Head of caudate nucleus (tissue), 42 donors: ENCODE measurements around the gene YIF1B.

Experiments used
- DNase-seq, 42 donors: peaks; one replicate each; pipeline versions ENCODE4 v3.0.0 to v3.0.0-alpha.2; 2020 to 2021; ENCODE audit warnings: mixed read lengths in 7 of 42
- intact Hi-C: fragments of 100-400 bp; cut with DNase I; formaldehyde crosslinking; loops from one replicate; pipeline ENCODE4 v1.15.0; 2022

Gene YIF1B

GRCh38 chr19:38284422-38284821 is 31.3 kb downstream of the YIF1B start:
- intact Hi-C loops, result no loop called here
- peak in 9 of 42 donors; percentile 9 to 48 (median 27) for DNase-seq

- intact Hi-C loops, result no loop called here
- DNase-seq, result no peak
Observed at GRCh38 chr19:38283271-38283670, 32.5 kb downstream of the YIF1B start.

- intact Hi-C loops, result no loop called here
- peak in 1 of 42 donors; percentile 21 for DNase-seq
Observed at GRCh38 chr19:38281811-38282566, 33.8 kb downstream of the YIF1B start.

GRCh38 chr19:38280030-38280921 is 35.5 kb downstream of the YIF1B start:
- DNase-seq, result no peak

GRCh38 chr19:38278751-38279150 is 37.0 kb downstream of the YIF1B start:
- DNase-seq, result no peak
- intact Hi-C loops, result no loop called here

More at GRCh38 chr19:38280030-38280921, 35.5 kb downstream of the YIF1B start:
- intact Hi-C loops, result no loop called here

- DNase-seq, result no peak
- intact Hi-C loops, result no loop called here
Observed at GRCh38 chr19:38277969-38278680, 37.6 kb downstream of the YIF1B start.

- DNase-seq, result no peak
- intact Hi-C loops, result no loop called here
Observed at GRCh38 chr19:38277549-38277948, 38.2 kb downstream of the YIF1B start.

- DNase-seq, result no peak
- intact Hi-C loops, result no loop called here
Observed at GRCh38 chr19:38276942-38277517, 38.7 kb downstream of the YIF1B start.

GRCh38 chr19:38274739-38275138 is 41.0 kb downstream of the YIF1B start:
- intact Hi-C loops, result no loop called here
- DNase-seq, result peak; percentile 47 to 88 (median 76)

GRCh38 chr19:38273499-38273898 is 42.2 kb downstream of the YIF1B start:
- intact Hi-C loops, result no loop called here
- DNase-seq, result no peak

GRCh38 chr19:38270587-38271167 is 45.1 kb downstream of the YIF1B start:
- no peak for DNase-seq
- intact Hi-C loops, result no loop called here

GRCh38 chr19:38268539-38268938 is 47.2 kb downstream of the YIF1B start:
- DNase-seq, result no peak
- intact Hi-C loops, result no loop called here

GRCh38 chr19:38267761-38268483 is 47.8 kb downstream of the YIF1B start:
- intact Hi-C loops, result no loop called here
- DNase-seq, result no peak

- no peak for DNase-seq
- intact Hi-C loops, result no loop called here
Observed at GRCh38 chr19:38266981-38267597, 48.7 kb downstream of the YIF1B start.

GRCh38 chr19:38265921-38266429 is 49.8 kb downstream of the YIF1B start:
- intact Hi-C loops, result no loop called here
- no peak for DNase-seq

GRCh38 chr19:38265213-38265861 is 50.4 kb downstream of the YIF1B start:
- peak in 1 of 42 donors; percentile 31 for DNase-seq
- intact Hi-C loops, result no loop called here
